Esophagus squamous epithelium (tissue), 5 donors: Measurements from ENCODE around the gene CCN5. TPM values are rescaled to one million over a fixed set of nuclear protein-coding genes. Genes with fewer than 3 reads are reported as not detected.

ENCODE experiments used
- DNase-seq: peaks from one replicate; lab custom pipeline; 2025; lab: John Stamatoyannopoulos, UW
- H3K27ac ChIP-seq, 4 donors: fragments of 200-600 bp; sonication (generic); one replicate each; pipeline ENCODE4 v1.5.1; 2016 to 2019; ENCODE audit warnings: mild to moderate bottlenecking in 1 of 4
- H3K27me3 ChIP-seq, 4 donors: fragments of 200-600 bp; sonication (generic); 1 replicate in 3 of 4; 2 replicates in 1 of 4; pipeline versions ENCODE4 v1.5.1 to v1.6.0; 2017 to 2021; ENCODE audit warnings: antibody characterized with exemption in 1 of 4
- H3K36me3 ChIP-seq, 3 donors: fragments of 200-600 bp; sonication (generic); one replicate each; pipeline ENCODE4 v1.5.1; 2016 to 2019
- H3K4me1 ChIP-seq, 3 donors: fragments of 200-600 bp; sonication (generic); one replicate each; pipeline ENCODE4 v1.5.1; 2017 to 2019
- H3K4me3 ChIP-seq, 4 donors: fragments of 200-600 bp; sonication (generic); 1 replicate in 3 of 4; 2 replicates in 1 of 4; pipeline ENCODE4 v1.5.1; 2016 to 2019; ENCODE audit warnings: mild to moderate bottlenecking in 2 of 4, moderate library complexity in 1 of 4
- H3K9me3 ChIP-seq, 3 donors: fragments of 200-600 bp; sonication (generic); one replicate each; pipeline ENCODE4 v1.5.1; 2016 to 2019
- POLR2A ChIP-seq, 4 donors: fragments of 450-650 bp; IDR thresholded peaks; one replicate each; pipeline ENCODE4 v1.6.1; 2017; ENCODE audit warnings: antibody characterized with exemption in 4 of 4, mild to moderate bottlenecking in 4 of 4, moderate library complexity in 3 of 4
- WGBS, 2 donors: methylation state at CpG; one replicate each; pipeline ENCODE4 v1.1.5; 2018; 5-methylcytosine and 5-hydroxymethylcytosine counted together
- intact Hi-C: fragments of 100-400 bp; cut with DNase I; formaldehyde crosslinking; loops from one replicate; pipeline ENCODE4 v1.15.0; 2022
- total RNA-seq, 4 donors: library from RNA; depleted of rRNA; stranded (reverse); fragments of >200 nt; gene quantifications; one replicate each; pipeline ENCODE4 v1.1.0, GENCODE V29; 2016
- TF ChIP-seq, protein P1 (sequence below), 6 experiments: fragments of 450-650 bp in 4 of 6; fragments of 200-600 bp in 2 of 6; sonication (generic) in 2 of 6; IDR thresholded peaks; one replicate each; pipeline ENCODE4 v1.5.1; 2016 to 2019; ENCODE audit warnings: antibody characterized with exemption in 6 of 6, mild to moderate bottlenecking in 4 of 6, moderate library complexity in 4 of 6
- donor health status: DM: yes; HTN: yes; CAD: no.

Gene CCN5
- total RNA-seq, 4 donors from 2014 or later, result 6.7 to 83.9 (median 31.0) TPM

GRCh38 chr20:44765091-44765490, 49.9 kb downstream of the CCN5 start:
- no peak overlapping the region for H3K4me3 ChIP-seq
- no peak for DNase-seq
- H3K27me3 ChIP-seq, result peaks cover 0 to 57% (median 2%) of the 10 kb centered on the region in 4 donors
- 35 to 41% methylated on average over 4 of the region's 4 CpGs for WGBS, 2 donors
- no peak for TF ChIP-seq POLR2A (IDR thresholded peaks at IDR 0.05)
- TF ChIP-seq, protein P1, sequence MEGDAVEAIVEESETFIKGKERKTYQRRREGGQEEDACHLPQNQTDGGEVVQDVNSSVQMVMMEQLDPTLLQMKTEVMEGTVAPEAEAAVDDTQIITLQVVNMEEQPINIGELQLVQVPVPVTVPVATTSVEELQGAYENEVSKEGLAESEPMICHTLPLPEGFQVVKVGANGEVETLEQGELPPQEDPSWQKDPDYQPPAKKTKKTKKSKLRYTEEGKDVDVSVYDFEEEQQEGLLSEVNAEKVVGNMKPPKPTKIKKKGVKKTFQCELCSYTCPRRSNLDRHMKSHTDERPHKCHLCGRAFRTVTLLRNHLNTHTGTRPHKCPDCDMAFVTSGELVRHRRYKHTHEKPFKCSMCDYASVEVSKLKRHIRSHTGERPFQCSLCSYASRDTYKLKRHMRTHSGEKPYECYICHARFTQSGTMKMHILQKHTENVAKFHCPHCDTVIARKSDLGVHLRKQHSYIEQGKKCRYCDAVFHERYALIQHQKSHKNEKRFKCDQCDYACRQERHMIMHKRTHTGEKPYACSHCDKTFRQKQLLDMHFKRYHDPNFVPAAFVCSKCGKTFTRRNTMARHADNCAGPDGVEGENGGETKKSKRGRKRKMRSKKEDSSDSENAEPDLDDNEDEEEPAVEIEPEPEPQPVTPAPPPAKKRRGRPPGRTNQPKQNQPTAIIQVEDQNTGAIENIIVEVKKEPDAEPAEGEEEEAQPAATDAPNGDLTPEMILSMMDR (IDR thresholded peaks at IDR 0.05), result no peak
- intact Hi-C loops, result no loop called here
- no peaks in the 10 kb centered on the region for H3K36me3 ChIP-seq
- peaks cover 0 to 20% (median 0%) of the 10 kb centered on the region in 3 donors for H3K4me1 ChIP-seq
- H3K27ac ChIP-seq, result no peak overlapping the region
- H3K9me3 ChIP-seq, result no peaks in the 10 kb centered on the region

GRCh38 chr20:44765701-44766347, 50.7 kb downstream of the CCN5 start:
- Histone ChIP-seq H3K36me3 (no peaks in the 10 kb centered on the region), H3K4me1 (peaks cover 0 to 20% (median 0%) of the 10 kb centered on the region in 3 donors), H3K9me3 (no peaks in the 10 kb centered on the region), H3K4me3 (no peak overlapping the region), H3K27ac (no peak overlapping the region), H3K27me3 (peaks cover 0 to 64% (median 2%) of the 10 kb centered on the region in 4 donors)
- intact Hi-C loops, result no loop called here
- 30 to 33% methylated on average over 5 to 7 of the region's 7 CpGs for WGBS, 2 donors
- TF ChIP-seq, protein P1 (IDR thresholded peaks at IDR 0.05), result no peak
- no peak for TF ChIP-seq POLR2A (IDR thresholded peaks at IDR 0.05)
- DNase-seq, result no peak

GRCh38 chr20:44768256-44768655, 53.1 kb downstream of the CCN5 start:
- no peaks in the 10 kb centered on the region for H3K36me3 ChIP-seq
- peaks cover 0 to 87% (median 2%) of the 10 kb centered on the region in 4 donors for H3K27me3 ChIP-seq
- DNase-seq, result no peak

GRCh38 chr20:44768854-44769480, 53.8 kb downstream of the CCN5 start:
- Histone ChIP-seq H3K4me3 (no peak overlapping the region), H3K27me3 (peaks cover 0 to 94% (median 2%) of the 10 kb centered on the region in 4 donors), H3K9me3 (no peaks in the 10 kb centered on the region), H3K4me1 (no peaks in the 10 kb centered on the region), H3K36me3 (no peaks in the 10 kb centered on the region), H3K27ac (no peak overlapping the region)
- intact Hi-C loops, result no loop called here
- WGBS, 2 donors, result 39 to 41% methylated on average over 5 of the region's 5 CpGs
- TF ChIP-seq, protein P1 (IDR thresholded peaks at IDR 0.05), result no peak
- TF ChIP-seq POLR2A (IDR thresholded peaks at IDR 0.05), result no peak
- no peak for DNase-seq

More at GRCh38 chr20:44768256-44768655, 53.1 kb downstream of the CCN5 start:
- H3K4me3 ChIP-seq, result no peak overlapping the region
- no peak overlapping the region for H3K27ac ChIP-seq
- H3K9me3 ChIP-seq, result no peaks in the 10 kb centered on the region
- TF ChIP-seq, protein P1 (IDR thresholded peaks at IDR 0.05), result no peak
- TF ChIP-seq POLR2A (IDR thresholded peaks at IDR 0.05), result no peak
- H3K4me1 ChIP-seq, result peaks cover 0 to 2% (median 0%) of the 10 kb centered on the region in 3 donors
- 53 to 80% methylated on average over 2 to 6 of the region's 8 CpGs for WGBS, 2 donors
- intact Hi-C loops, result no loop called here

DNA sequence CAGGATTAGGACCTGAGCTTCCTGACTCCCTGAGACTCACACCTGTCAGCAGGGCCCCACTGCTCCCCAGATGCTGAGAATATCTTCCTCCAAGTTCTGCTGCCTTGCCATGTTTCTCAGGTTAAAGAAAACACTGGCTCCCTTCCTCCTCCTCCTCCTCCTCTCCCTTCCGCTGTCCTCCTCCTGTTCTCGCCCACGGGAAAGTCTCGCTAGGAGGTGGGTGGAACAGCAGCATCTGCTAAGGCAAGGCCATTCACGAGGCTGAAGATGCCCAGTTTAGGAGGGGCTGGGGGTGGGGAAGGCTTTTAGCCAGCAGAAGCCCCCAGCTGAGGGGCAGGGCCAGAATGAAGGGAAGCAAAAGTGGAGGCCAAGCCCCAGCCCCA, 54.3 kb downstream of the CCN5 start:
- Histone ChIP-seq H3K27me3 (peaks cover 0 to 97% (median 2%) of the 10 kb centered on the region in 4 donors), H3K9me3 (no peaks in the 10 kb centered on the region), H3K36me3 (no peaks in the 10 kb centered on the region), H3K4me3 (no peak overlapping the region), H3K4me1 (no peaks in the 10 kb centered on the region), H3K27ac (no peak overlapping the region)
- intact Hi-C loops, result no loop called here
- no peak for DNase-seq
- TF ChIP-seq, protein P1 (IDR thresholded peaks at IDR 0.05), result no peak
- TF ChIP-seq POLR2A (IDR thresholded peaks at IDR 0.05), result no peak
- WGBS, 2 donors, result no CpG with 5 or more reads among the region's 5 CpGs
